Suprapubic skin (tissue), 4 donors: ENCODE data around the gene MICALL2. TPM values are rescaled to one million over a fixed set of nuclear protein-coding genes. Genes with fewer than 3 reads are reported as not detected.

ENCODE experiments used
- DNase-seq, 2 donors: peaks; one replicate each; pipeline ENCODE4 v3.0.0-alpha.2; 2019; ENCODE audit warnings: low spot score in 2 of 2
- H3K27ac ChIP-seq: fragments of 200-600 bp; sonication (generic); one replicate; pipeline ENCODE4 v1.5.1; 2019
- H3K27me3 ChIP-seq: fragments of 200-600 bp; sonication (generic); one replicate; pipeline ENCODE4 v1.5.1; 2019
- H3K36me3 ChIP-seq: fragments of 200-600 bp; sonication (generic); one replicate; pipeline ENCODE4 v1.5.1; 2019
- H3K4me1 ChIP-seq: fragments of 200-600 bp; sonication (generic); one replicate; pipeline ENCODE4 v1.5.1; 2019
- H3K4me3 ChIP-seq: fragments of 200-600 bp; sonication (generic); one replicate; pipeline ENCODE4 v1.5.1; 2019; ENCODE audit warnings: mild to moderate bottlenecking
- H3K9me3 ChIP-seq: fragments of 200-600 bp; sonication (generic); one replicate; pipeline ENCODE4 v1.5.1; 2019
- CTCF ChIP-seq, 2 donors: fragments of 200-600 bp in 1 of 2; fragments of 450-650 bp in 1 of 2; sonication (generic) in 1 of 2; IDR thresholded peaks; one replicate each; pipeline ENCODE4 v1.5.1; 2016 to 2019; ENCODE audit warnings: antibody characterized with exemption in 2 of 2, mild to moderate bottlenecking in 1 of 2, moderate library complexity in 1 of 2
- EP300 ChIP-seq: sonication (generic); formaldehyde crosslinking; IDR thresholded peaks from one replicate; pipeline ENCODE4 v1.6.1; 2017; ENCODE audit warnings: antibody characterized with exemption
- POLR2A ChIP-seq, 2 donors: fragments of 450-650 bp; IDR thresholded peaks; one replicate each; pipeline ENCODE4 v1.6.1; 2017; ENCODE audit warnings: antibody characterized with exemption in 2 of 2, mild to moderate bottlenecking in 2 of 2, moderate library complexity in 2 of 2
- POLR2AphosphoS5 ChIP-seq, 3 donors: sonication (generic); formaldehyde crosslinking; IDR thresholded peaks; one replicate each; pipeline ENCODE4 v1.6.1; 2017; ENCODE audit warnings: antibody characterized with exemption in 3 of 3
- WGBS: methylation state at CpG from one replicate; pipeline ENCODE4 v1.1.5; 2018; 5-methylcytosine and 5-hydroxymethylcytosine counted together
- total RNA-seq, 4 donors: library from RNA; depleted of rRNA; stranded (reverse); fragments of >200 nt; gene quantifications; one replicate each; pipeline ENCODE4 v1.1.0, GENCODE V29; 2016

Gene MICALL2
- total RNA-seq, 4 donors from 2014 or later = 15.7 to 23.5 (median 16.9) TPM

DNA sequence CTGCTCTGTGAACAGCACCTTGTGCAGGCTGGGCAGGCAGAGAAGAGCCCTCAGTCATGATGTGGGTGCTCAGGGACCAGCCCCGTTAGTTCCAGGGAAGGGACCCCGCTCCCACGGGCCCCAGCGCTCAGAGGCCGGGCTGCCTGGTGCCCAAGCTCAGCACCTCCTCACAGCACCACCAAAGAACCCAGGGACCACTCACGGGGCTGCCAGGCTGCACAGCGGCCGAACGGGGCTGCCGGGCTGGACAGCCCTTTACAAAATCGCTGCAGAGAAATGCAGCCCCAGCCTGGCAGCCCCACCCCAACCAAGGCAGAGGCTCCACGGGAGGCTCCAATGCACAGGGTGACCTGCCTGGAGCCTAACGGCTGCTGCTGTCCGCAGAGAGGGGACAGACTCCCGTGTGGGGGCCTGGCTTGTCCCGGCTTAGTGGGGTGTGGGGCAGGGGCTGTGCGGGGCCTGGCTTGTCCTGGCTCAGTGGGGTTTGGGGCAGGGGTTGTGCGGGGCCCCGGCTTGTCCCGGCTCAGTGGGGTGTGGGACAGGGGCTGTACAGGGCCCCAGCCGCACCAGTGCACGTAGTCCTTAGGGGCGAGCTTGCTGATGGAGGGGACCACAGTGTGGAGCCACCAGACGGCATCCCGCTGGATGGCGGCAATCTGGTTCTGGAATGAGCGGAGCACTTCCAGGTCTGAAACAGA is 35.7 kb upstream of the MICALL2 start:
- TF ChIP-seq POLR2AphosphoS5 (IDR thresholded peaks at IDR 0.05) (no peak), POLR2A (IDR thresholded peaks at IDR 0.05) (no peak), EP300 (no peak), CTCF (IDR thresholded peaks at IDR 0.05) (no peak)
- no peak for DNase-seq
- H3K4me3 ChIP-seq = no peak overlapping the region

GRCh38 chr7:1494447-1494846 is 35.2 kb upstream of the MICALL2 start:
- no peak for DNase-seq
- no peak overlapping the region for H3K27ac ChIP-seq
- no peak for TF ChIP-seq POLR2AphosphoS5 (IDR thresholded peaks at IDR 0.05)
- H3K4me3 ChIP-seq = no peak overlapping the region
- H3K27me3 ChIP-seq = no peaks in the 10 kb centered on the region
- 85% methylated on average over 13 of the region's 25 CpGs for WGBS
- H3K9me3 ChIP-seq = no peaks in the 10 kb centered on the region
- no peaks in the 10 kb centered on the region for H3K4me1 ChIP-seq
- peaks cover 100% of the 10 kb centered on the region for H3K36me3 ChIP-seq

More for the DNA sequence above, 35.7 kb upstream of the MICALL2 start:
- Histone ChIP-seq H3K36me3 (peaks cover 100% of the 10 kb centered on the region), H3K9me3 (no peaks in the 10 kb centered on the region), H3K4me1 (no peaks in the 10 kb centered on the region), H3K27me3 (no peaks in the 10 kb centered on the region), H3K27ac (no peak overlapping the region)
- WGBS = 89% methylated on average over 10 of the region's 27 CpGs

GRCh38 chr7:1493571-1493970 is 34.3 kb upstream of the MICALL2 start:
- 91% methylated on average over 10 of the region's 26 CpGs for WGBS
- TF ChIP-seq POLR2AphosphoS5 (IDR thresholded peaks at IDR 0.05) = no peak
- TF ChIP-seq EP300 = no peak
- no peak for TF ChIP-seq POLR2A (IDR thresholded peaks at IDR 0.05)
- no peak for TF ChIP-seq CTCF (IDR thresholded peaks at IDR 0.05)
- H3K4me1 ChIP-seq = no peaks in the 10 kb centered on the region
- H3K36me3 ChIP-seq = peaks cover 100% of the 10 kb centered on the region
- H3K27ac ChIP-seq = no peak overlapping the region
- DNase-seq = no peak
- no peak overlapping the region for H3K4me3 ChIP-seq
- no peaks in the 10 kb centered on the region for H3K27me3 ChIP-seq
- no peaks in the 10 kb centered on the region for H3K9me3 ChIP-seq

- H3K27me3 ChIP-seq = no peaks in the 10 kb centered on the region
- 73% methylated on average over 20 of the region's 20 CpGs for WGBS
- H3K4me1 ChIP-seq = no peaks in the 10 kb centered on the region
- no peak for DNase-seq
- no peaks in the 10 kb centered on the region for H3K9me3 ChIP-seq
- no peak overlapping the region for H3K4me3 ChIP-seq
- no peak overlapping the region for H3K27ac ChIP-seq
- H3K36me3 ChIP-seq = peaks cover 100% of the 10 kb centered on the region
- TF ChIP-seq POLR2A (IDR thresholded peaks at IDR 0.05) (no peak), POLR2AphosphoS5 (IDR thresholded peaks at IDR 0.05) (no peak), EP300 (no peak), CTCF (IDR thresholded peaks at IDR 0.05) (no peak)
These were observed 33.9 kb upstream of the MICALL2 start for GRCh38 chr7:1493129-1493528.

DNA sequence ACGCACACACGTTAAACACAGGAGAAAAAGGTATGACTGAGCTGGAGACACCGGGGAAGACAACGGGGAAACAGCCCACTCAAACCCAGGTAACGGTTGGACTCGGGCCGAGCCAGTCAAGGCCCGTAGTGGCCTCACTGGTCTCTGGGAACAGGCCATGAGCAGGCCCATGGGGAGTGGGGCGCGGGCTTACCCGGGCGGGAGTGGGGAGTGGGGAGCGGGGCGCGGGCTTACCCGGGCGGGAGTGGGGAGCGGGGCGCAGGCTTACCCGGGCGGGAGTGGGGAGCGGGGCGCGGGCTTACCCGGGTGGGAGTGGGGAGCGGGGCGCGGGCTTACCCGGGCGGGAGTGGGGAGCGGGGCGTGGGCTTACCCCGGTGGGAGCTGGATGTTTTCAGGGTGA is 33.4 kb upstream of the MICALL2 start:
- Histone ChIP-seq H3K4me3 (no peak overlapping the region), H3K9me3 (no peaks in the 10 kb centered on the region), H3K27me3 (no peaks in the 10 kb centered on the region), H3K36me3 (peaks cover 100% of the 10 kb centered on the region), H3K4me1 (no peaks in the 10 kb centered on the region), H3K27ac (no peak overlapping the region)
- TF ChIP-seq POLR2AphosphoS5 (IDR thresholded peaks at IDR 0.05) (no peak), EP300 (no peak), CTCF (IDR thresholded peaks at IDR 0.05) (no peak), POLR2A (IDR thresholded peaks at IDR 0.05) (no peak)
- WGBS = 79% methylated on average over 33 of the region's 33 CpGs
- no peak for DNase-seq
